Measurements from ENCODE around the gene UNK. TPM values are rescaled to one million over a fixed set of nuclear protein-coding genes. Genes with fewer than 3 reads are reported as not detected.
A peak's percentile ranks its signal among the peaks of the same experiment; 100 is the strongest.

The UNK gene
- total and polyA plus RNA-seq, 2 of the 13 experiments (the other 11 are each of a cell fraction or from before 2014, with no cell fraction given) = 31.6 to 33.0 TPM

GRCh38 chr17:75754378-75755204, 30.0 kb upstream of the UNK start (continued):
- TF ChIP-seq, protein P1, sequence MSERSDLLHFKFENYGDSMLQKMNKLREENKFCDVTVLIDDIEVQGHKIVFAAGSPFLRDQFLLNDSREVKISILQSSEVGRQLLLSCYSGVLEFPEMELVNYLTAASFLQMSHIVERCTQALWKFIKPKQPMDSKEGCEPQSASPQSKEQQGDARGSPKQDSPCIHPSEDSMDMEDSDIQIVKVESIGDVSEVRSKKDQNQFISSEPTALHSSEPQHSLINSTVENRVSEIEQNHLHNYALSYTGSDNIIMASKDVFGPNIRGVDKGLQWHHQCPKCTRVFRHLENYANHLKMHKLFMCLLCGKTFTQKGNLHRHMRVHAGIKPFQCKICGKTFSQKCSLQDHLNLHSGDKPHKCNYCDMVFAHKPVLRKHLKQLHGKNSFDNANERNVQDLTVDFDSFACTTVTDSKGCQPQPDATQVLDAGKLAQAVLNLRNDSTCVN (CRISPR knock-in tag; IDR thresholded peaks at IDR 0.05; ENCODE audit: borderline replicate concordance) = peak; percentile 36; the same call in 1 of the 2 replicates
- TF ChIP-seq, protein P2, sequence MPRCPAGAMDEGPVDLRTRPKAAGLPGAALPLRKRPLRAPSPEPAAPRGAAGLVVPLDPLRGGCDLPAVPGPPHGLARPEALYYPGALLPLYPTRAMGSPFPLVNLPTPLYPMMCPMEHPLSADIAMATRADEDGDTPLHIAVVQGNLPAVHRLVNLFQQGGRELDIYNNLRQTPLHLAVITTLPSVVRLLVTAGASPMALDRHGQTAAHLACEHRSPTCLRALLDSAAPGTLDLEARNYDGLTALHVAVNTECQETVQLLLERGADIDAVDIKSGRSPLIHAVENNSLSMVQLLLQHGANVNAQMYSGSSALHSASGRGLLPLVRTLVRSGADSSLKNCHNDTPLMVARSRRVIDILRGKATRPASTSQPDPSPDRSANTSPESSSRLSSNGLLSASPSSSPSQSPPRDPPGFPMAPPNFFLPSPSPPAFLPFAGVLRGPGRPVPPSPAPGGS (CRISPR knock-in tag; IDR thresholded peaks at IDR 0.05) = peak; percentile 96
- TF ChIP-seq ZNF124 (CRISPR knock-in tag; IDR thresholded peaks at IDR 0.05) = no peak; the same call in 1 of the 2 replicates
- TF ChIP-seq ZNF496 (CRISPR knock-in tag; IDR thresholded peaks at IDR 0.05; ENCODE audit: insufficient replicate concordance) = no peak
- TF ChIP-seq BORCS8-MEF2B (CRISPR knock-in tag; IDR thresholded peaks at IDR 0.05) = peak; percentile 93
- 0 out of 2 replicates have a peak, but pooled peaks have one; percentile 26 for TF ChIP-seq HDAC1 (CRISPR knock-in tag; IDR thresholded peaks at IDR 0.05)
- TF ChIP-seq, protein P3, sequence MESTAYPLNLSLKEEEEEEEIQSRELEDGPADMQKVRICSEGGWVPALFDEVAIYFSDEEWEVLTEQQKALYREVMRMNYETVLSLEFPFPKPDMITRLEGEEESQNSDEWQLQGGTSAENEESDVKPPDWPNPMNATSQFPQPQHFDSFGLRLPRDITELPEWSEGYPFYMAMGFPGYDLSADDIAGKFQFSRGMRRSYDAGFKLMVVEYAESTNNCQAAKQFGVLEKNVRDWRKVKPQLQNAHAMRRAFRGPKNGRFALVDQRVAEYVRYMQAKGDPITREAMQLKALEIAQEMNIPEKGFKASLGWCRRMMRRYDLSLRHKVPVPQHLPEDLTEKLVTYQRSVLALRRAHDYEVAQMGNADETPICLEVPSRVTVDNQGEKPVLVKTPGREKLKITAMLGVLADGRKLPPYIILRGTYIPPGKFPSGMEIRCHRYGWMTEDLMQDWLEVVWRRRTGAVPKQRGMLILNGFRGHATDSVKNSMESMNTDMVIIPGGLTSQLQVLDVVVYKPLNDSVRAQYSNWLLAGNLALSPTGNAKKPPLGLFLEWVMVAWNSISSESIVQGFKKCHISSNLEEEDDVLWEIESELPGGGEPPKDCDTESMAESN (CRISPR knock-in tag; conservative IDR thresholded peaks at IDR 0.05) = no peak
- TF ChIP-seq NFYC (CRISPR knock-in tag; IDR thresholded peaks at IDR 0.05) = no peak; the same call in 1 of the 2 replicates
- peak; percentile 41 to 98; a peak in 3 of 4 replicates for TF ChIP-seq KLF16 (CRISPR knock-in tag; IDR thresholded peaks at IDR 0.05)
- peak; percentile 15; the same call in 1 of the 2 replicates for TF ChIP-seq AHR (CRISPR knock-in tag; IDR thresholded peaks at IDR 0.05)
- peak; percentile 60 for TF ChIP-seq MEF2D (CRISPR knock-in tag; IDR thresholded peaks at IDR 0.05)
- peak; percentile 35; the same call in 1 of the 2 replicates for TF ChIP-seq FOSL2 (CRISPR knock-in tag; IDR thresholded peaks at IDR 0.05)
- TF ChIP-seq TBL1XR1 (IDR thresholded peaks at IDR 0.05; ENCODE audit: borderline replicate concordance, low read length, partially characterized antibody) = no peak
- TF ChIP-seq ZFP91 (CRISPR knock-in tag; IDR thresholded peaks at IDR 0.05; ENCODE audit: borderline replicate concordance) = peak; percentile 81
- TF ChIP-seq, protein P4, sequence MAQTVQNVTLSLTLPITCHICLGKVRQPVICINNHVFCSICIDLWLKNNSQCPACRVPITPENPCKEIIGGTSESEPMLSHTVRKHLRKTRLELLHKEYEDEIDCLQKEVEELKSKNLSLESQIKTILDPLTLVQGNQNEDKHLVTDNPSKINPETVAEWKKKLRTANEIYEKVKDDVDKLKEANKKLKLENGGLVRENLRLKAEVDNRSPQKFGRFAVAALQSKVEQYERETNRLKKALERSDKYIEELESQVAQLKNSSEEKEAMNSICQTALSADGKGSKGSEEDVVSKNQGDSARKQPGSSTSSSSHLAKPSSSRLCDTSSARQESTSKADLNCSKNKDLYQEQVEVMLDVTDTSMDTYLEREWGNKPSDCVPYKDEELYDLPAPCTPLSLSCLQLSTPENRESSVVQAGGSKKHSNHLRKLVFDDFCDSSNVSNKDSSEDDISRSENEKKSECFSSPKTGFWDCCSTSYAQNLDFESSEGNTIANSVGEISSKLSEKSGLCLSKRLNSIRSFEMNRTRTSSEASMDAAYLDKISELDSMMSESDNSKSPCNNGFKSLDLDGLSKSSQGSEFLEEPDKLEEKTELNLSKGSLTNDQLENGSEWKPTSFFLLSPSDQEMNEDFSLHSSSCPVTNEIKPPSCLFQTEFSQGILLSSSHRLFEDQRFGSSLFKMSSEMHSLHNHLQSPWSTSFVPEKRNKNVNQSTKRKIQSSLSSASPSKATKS (CRISPR knock-in tag; IDR thresholded peaks at IDR 0.05) = no peak
- TF ChIP-seq ZNF747 (CRISPR knock-in tag; IDR thresholded peaks at IDR 0.05; ENCODE audit: borderline replicate concordance) = peak; percentile 90
- TF ChIP-seq, protein P5, sequence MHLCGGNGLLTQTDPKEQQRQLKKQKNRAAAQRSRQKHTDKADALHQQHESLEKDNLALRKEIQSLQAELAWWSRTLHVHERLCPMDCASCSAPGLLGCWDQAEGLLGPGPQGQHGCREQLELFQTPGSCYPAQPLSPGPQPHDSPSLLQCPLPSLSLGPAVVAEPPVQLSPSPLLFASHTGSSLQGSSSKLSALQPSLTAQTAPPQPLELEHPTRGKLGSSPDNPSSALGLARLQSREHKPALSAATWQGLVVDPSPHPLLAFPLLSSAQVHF (CRISPR knock-in tag; IDR thresholded peaks at IDR 0.05) = 0 out of 2 replicates have a peak, but pooled peaks have one; percentile 79
- no peak for TF ChIP-seq ATM (IDR thresholded peaks at IDR 0.05; ENCODE audit: borderline replicate concordance)
- TF ChIP-seq ZNF552 (CRISPR knock-in tag; IDR thresholded peaks at IDR 0.05; ENCODE audit: borderline replicate concordance) = 0 out of 2 replicates have a peak, but pooled peaks have one; percentile 50

Data from HepG2 (cell line).